Neural progenitor cell (in vitro differentiated cells): ENCODE data around the gene ADCY3.

ENCODE experiments used
- EZH2 ChIP-seq: fragments of 200-600 bp; sonication (generic); IDR thresholded peaks from 2 replicates; pipeline ENCODE4 v1.6.1; 2017; ENCODE audit warnings: antibody characterized with exemption, mild to moderate bottlenecking, moderate library complexity
- EZH2phosphoT487 ChIP-seq: fragments of 200-600 bp; sonication (generic); IDR thresholded peaks from 2 replicates; pipeline ENCODE4 v1.6.1; 2017; ENCODE audit warnings: antibody characterized with exemption
- TF ChIP-seq, protein P1 (sequence below): fragments of 200-600 bp; sonication (generic); IDR thresholded peaks from 2 replicates; pipeline ENCODE4 v1.5.1; 2017; ENCODE audit warnings: antibody characterized with exemption, mild to moderate bottlenecking

- TF ChIP-seq, protein P1, sequence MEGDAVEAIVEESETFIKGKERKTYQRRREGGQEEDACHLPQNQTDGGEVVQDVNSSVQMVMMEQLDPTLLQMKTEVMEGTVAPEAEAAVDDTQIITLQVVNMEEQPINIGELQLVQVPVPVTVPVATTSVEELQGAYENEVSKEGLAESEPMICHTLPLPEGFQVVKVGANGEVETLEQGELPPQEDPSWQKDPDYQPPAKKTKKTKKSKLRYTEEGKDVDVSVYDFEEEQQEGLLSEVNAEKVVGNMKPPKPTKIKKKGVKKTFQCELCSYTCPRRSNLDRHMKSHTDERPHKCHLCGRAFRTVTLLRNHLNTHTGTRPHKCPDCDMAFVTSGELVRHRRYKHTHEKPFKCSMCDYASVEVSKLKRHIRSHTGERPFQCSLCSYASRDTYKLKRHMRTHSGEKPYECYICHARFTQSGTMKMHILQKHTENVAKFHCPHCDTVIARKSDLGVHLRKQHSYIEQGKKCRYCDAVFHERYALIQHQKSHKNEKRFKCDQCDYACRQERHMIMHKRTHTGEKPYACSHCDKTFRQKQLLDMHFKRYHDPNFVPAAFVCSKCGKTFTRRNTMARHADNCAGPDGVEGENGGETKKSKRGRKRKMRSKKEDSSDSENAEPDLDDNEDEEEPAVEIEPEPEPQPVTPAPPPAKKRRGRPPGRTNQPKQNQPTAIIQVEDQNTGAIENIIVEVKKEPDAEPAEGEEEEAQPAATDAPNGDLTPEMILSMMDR: no peak
- no peak for TF ChIP-seq EZH2
- no peak for TF ChIP-seq EZH2phosphoT487
These were observed 127.5 kb downstream of the ADCY3 start for GRCh38 chr2:24792542-24792873.
